HEK293T (cell line): Measurements from ENCODE around the gene TTC33.
"Not testable (repeated sequence)": the region's sequence is repeated elsewhere in the genome, so short reads cannot be mapped to it uniquely, and the experiment has no call there.

Source experiments
- CTCF ChIA-PET: fragments of 350-600 bp; formaldehyde crosslinking; extraction: SDS; loops from one replicate; lab custom pipeline; 2021; ENCODE audit warnings: antibody characterized with exemption, inconsistent platforms; lab: Yijun Ruan, JAX
- POLR2A ChIA-PET: fragments of 350-600 bp; formaldehyde crosslinking; extraction: SDS; loops from one replicate; lab custom pipeline; 2020; ENCODE audit warnings: antibody characterized with exemption, inconsistent platforms; lab: Yijun Ruan, JAX
- DNase-seq: peaks from one replicate; pipeline ENCODE4 v3.0.0; 2012; ENCODE audit warnings: mixed read lengths; ENCODE audit errors: extremely low spot score
- ARNT ChIP-seq: fragments of 450-650 bp; IDR thresholded peaks from 2 replicates; pipeline ENCODE4 v1.6.1; 2017; ENCODE audit warnings: mild to moderate bottlenecking
- BHLHE40 ChIP-seq: fragments of 450-650 bp; IDR thresholded peaks from 2 replicates; pipeline ENCODE4 v1.6.1; 2016; ENCODE audit warnings: mild to moderate bottlenecking, moderate library complexity, borderline replicate concordance
- CTBP1 ChIP-seq: fragments of 450-650 bp; IDR thresholded peaks from 2 replicates; pipeline ENCODE4 v1.6.1; 2016; ENCODE audit warnings: borderline replicate concordance
- ELF4 ChIP-seq: fragments of 450-650 bp; IDR thresholded peaks from 2 replicates; pipeline ENCODE4 v1.6.1; 2017; ENCODE audit warnings: antibody characterized with exemption
- FOXA1 ChIP-seq: fragments of 450-650 bp; IDR thresholded peaks from 2 replicates; pipeline ENCODE4 v1.6.1; 2016; ENCODE audit warnings: mild to moderate bottlenecking
- FOXK2 ChIP-seq: fragments of 450-650 bp; IDR thresholded peaks from 2 replicates; pipeline ENCODE4 v1.6.1; 2016; ENCODE audit warnings: mild to moderate bottlenecking
- FOXM1 ChIP-seq: fragments of 450-650 bp; IDR thresholded peaks from 2 replicates; pipeline ENCODE4 v1.6.1; 2017; ENCODE audit warnings: mild to moderate bottlenecking, borderline replicate concordance
- HDGF ChIP-seq: fragments of 450-650 bp; IDR thresholded peaks from 2 replicates; pipeline ENCODE4 v1.6.1; 2017; ENCODE audit warnings: antibody characterized with exemption, borderline replicate concordance
- L3MBTL2 ChIP-seq: fragments of 450-650 bp; conservative IDR thresholded peaks from 2 replicates; pipeline ENCODE4 v1.6.1; 2016; ENCODE audit warnings: mild to moderate bottlenecking
- LEF1 ChIP-seq: fragments of 450-650 bp; IDR thresholded peaks from 2 replicates; pipeline ENCODE4 v1.6.1; 2017; ENCODE audit warnings: mild to moderate bottlenecking, borderline replicate concordance
- NFRKB ChIP-seq: fragments of 450-650 bp; IDR thresholded peaks from 2 replicates; pipeline ENCODE4 v1.6.1; 2016; ENCODE audit warnings: mild to moderate bottlenecking, moderate library complexity
- PKNOX1 ChIP-seq: fragments of 450-650 bp; IDR thresholded peaks from 2 replicates; pipeline ENCODE4 v1.6.1; 2016
- SP1 ChIP-seq: fragments of 450-650 bp; IDR thresholded peaks from 2 replicates; pipeline ENCODE4 v1.6.1; 2017
- SUZ12 ChIP-seq: fragments of 450-650 bp; IDR thresholded peaks from 2 replicates; pipeline ENCODE4 v1.6.1; 2016; ENCODE audit warnings: mild to moderate bottlenecking
- TARDBP ChIP-seq: fragments of 450-650 bp; IDR thresholded peaks from 2 replicates; pipeline ENCODE4 v1.6.1; 2016
- ZNF384 ChIP-seq: fragments of 450-650 bp; IDR thresholded peaks from 2 replicates; pipeline ENCODE4 v1.6.1; 2016

The TTC33 gene

GRCh38 chr5:40797273-40798011 lies 41.7 kb upstream of the TTC33 start:
- TF ChIP-seq PKNOX1 (no peak), ZNF384 (no peak), FOXK2 (no peak), LEF1 (no peak)
- CTCF ChIA-PET: interaction anchor here (0.7 kb wide), 2 partner anchors 118 to 828 kb away, joined by 5 read pairs; no protein-coding TSS in a partner anchor
- peak; percentile 66 for DNase-seq
- POLR2A ChIA-PET: interaction anchor here (0.6 to 1.5 kb wide), 3 partner anchors 13 to 38 kb away, joined by 3 to 6 read pairs (median 4); partner anchors contain the start of gene RPL37

GRCh38 chr5:40796487-40796889 lies 40.7 kb upstream of the TTC33 start:
- POLR2A ChIA-PET: no interaction called here
- CTCF ChIA-PET: no interaction called here
- DNase-seq: no peak
- TF ChIP-seq SP1: no peak

DNA sequence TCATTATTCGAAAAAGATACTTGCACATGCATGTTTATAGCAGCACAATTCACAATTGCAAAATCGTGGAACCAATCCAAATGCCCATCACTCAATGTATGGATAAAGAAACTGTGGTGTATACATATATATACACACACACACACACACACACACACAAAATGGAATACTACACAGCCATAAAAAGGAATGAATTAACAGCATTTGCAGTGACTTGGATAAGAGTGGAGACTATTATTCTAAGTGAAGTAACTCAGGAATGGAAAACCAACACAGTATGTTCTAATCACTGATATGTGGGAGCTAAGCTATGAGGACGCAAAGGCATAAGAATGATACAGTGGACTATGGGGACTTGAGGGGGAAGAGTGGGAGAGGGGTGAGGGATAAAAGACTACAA lies 39.1 kb upstream of the TTC33 start:
- CTCF ChIA-PET, DNase-seq, POLR2A ChIA-PET: not testable (repeated sequence)

DNA sequence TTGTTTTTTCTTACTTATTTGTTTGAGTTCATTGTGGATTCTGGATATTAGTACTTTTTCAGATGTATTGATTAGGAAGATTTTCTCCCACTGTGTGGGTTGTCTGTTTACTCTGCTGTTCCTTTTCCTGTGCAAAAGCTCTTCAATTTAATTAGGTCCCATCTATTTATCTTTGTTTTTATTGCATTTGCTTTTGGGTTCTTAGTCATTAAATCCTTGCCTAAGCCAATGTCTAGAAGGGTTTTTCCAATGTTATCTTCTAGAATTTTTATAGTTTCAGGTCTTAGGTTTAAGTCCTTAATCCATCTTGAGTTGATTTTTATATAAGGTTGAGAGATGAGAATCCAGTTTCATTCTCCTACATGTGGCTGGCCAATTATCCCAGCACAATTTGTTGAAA lies 38.6 kb upstream of the TTC33 start:
- POLR2A ChIA-PET, DNase-seq, CTCF ChIA-PET: not testable (repeated sequence)

DNA sequence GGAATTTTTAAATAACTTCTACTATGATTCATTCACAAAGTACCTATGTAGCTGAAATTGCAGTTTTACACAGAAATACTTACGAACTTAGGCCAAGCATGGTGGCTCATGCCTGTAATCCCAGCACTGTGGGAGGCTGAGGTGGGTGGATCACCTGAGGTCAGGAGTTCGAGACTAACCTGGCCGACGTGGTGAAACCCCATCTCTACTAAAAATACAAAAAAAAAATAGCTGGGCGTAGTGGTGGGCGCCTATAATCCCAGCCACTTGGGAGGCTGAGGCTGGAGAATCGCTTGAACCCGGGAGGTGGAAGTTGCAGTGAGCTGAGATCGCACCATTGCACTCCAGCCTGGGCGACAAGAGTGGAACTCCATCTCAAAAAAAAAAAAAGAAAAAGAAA lies 36.9 kb upstream of the TTC33 start:
- CTCF ChIA-PET: interaction anchor here (0.5 kb wide), 1 partner anchor 1369 kb away, joined by 3 read pairs; no protein-coding TSS in a partner anchor
- DNase-seq, POLR2A ChIA-PET: not testable (repeated sequence)

- ChIA-PET CTCF (no interaction called here), POLR2A (interaction anchor here (1.3 kb wide), 1 partner anchor 18 kb away, joined by 3 read pairs; no protein-coding TSS in a partner anchor)
- no peak for TF ChIP-seq ELF4
- no peak for TF ChIP-seq LEF1
- no peak for TF ChIP-seq ARNT
- DNase-seq: no peak
These were observed 36.0 kb upstream of the TTC33 start for GRCh38 chr5:40791715-40792139.

DNA sequence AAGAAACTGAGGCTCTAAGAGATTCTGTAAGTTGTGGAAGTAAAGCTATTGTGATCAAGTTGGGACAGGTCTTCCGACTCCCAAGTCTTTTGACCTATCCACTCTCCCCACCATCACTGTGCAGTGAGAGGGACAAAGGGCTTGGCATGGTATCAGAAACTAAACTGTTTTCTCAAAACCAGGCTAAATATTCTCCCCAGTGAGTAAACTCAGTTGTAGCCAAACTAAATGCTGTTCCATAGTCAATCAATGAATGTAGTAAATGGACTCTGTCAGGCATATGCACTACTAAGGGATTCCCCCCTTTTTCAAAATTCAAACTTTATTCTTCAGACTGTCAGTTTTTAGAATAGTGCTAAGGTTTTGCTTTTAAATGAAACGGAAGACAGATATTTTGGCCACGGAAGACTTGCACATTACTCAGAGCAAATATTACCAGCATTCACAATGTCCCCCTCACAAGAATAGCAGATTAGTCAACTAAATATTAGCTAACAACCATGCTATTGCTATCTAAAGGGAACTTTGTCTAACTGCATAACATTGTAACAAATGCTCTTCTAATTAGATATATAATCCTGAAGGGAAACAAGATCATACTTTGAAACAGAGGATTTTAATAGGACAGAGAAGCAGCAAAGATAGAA lies 35.3 kb upstream of the TTC33 start:
- POLR2A ChIA-PET: interaction anchor here (1.2 to 1.3 kb wide), 2 partner anchors 13 to 18 kb away, joined by 3 read pairs; no protein-coding TSS in a partner anchor
- TF ChIP-seq PKNOX1: no peak
- no peak for TF ChIP-seq TARDBP
- TF ChIP-seq L3MBTL2: no peak
- no peak for TF ChIP-seq FOXA1
- TF ChIP-seq ARNT: no peak
- TF ChIP-seq BHLHE40: no peak
- TF ChIP-seq NFRKB: no peak
- no peak for TF ChIP-seq ELF4
- no peak for TF ChIP-seq FOXK2
- TF ChIP-seq ZNF384: no peak
- TF ChIP-seq HDGF: no peak
- TF ChIP-seq FOXM1: no peak
- TF ChIP-seq SUZ12: no peak
- no peak for TF ChIP-seq LEF1
- TF ChIP-seq CTBP1: no peak
- CTCF ChIA-PET: no interaction called here

DNA sequence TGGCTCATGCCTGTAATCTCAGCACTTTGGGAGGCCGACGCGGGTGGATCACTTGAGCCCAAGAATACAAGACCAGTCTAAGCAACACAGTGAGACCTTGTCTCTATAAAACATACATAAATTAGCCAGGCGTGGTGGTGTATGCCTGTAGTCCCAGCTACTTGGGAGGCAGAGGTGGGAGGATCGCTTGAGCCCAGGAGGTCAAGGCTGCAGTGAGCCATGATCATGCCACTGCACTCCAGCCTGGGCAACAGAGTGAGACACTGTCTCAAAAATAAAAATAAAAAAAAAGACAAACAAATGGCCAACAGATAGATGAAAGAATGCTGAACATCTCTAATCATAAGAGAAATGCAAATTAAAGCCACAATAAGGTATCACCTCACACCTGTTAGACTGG lies 33.2 kb upstream of the TTC33 start:
- POLR2A ChIA-PET, DNase-seq, CTCF ChIA-PET: not testable (repeated sequence)

More for the DNA sequence above, 35.3 kb upstream of the TTC33 start:
- no peak for DNase-seq
